ENCODE results near the gene AXL.

DNA sequence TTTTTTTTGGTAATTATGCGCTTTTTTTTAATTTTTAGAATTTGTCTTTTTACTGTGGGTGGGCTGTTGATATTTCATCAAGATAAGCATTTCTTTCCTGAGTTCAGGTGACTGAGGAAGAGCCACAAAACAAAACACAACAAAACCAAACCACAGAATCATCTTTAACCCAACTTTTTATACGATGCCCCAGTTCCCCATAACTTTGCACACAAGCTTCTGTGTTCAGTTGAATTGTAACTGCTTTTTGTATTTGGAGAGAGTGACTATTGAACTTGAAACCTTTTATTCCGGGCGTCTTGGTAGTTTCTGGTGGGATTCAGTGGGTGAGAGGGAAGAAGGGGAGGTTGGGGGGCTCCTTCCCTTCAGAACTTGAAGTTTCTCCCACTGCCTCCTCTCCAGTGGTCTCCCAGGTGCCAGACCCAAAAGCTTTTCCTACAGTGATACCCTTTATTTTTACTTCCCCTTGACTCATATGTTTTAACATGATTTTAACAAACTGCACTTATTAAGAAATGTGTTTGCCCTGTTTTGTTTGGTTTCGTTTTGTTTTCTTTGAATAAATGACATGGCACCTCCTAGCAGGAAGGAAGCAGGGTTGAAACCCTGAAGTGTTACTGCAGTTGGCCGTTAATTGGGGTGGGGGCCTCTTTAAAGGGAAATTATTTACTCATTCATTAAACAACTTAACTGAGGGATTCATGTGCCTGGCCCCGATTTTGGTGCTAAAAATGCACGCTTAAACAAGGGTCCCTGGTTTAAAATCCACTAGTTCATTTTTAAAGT is 88.3 kb downstream of the AXL start:
- no peak for TF ChIP-seq NCOA2 (CRISPR knock-in tag; IDR thresholded peaks at IDR 0.05)
- TF ChIP-seq, protein P1, sequence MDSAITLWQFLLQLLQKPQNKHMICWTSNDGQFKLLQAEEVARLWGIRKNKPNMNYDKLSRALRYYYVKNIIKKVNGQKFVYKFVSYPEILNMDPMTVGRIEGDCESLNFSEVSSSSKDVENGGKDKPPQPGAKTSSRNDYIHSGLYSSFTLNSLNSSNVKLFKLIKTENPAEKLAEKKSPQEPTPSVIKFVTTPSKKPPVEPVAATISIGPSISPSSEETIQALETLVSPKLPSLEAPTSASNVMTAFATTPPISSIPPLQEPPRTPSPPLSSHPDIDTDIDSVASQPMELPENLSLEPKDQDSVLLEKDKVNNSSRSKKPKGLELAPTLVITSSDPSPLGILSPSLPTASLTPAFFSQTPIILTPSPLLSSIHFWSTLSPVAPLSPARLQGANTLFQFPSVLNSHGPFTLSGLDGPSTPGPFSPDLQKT (CRISPR knock-in tag; IDR thresholded peaks at IDR 0.05; ENCODE audit: borderline replicate concordance), result no peak
- TF ChIP-seq, protein P2, sequence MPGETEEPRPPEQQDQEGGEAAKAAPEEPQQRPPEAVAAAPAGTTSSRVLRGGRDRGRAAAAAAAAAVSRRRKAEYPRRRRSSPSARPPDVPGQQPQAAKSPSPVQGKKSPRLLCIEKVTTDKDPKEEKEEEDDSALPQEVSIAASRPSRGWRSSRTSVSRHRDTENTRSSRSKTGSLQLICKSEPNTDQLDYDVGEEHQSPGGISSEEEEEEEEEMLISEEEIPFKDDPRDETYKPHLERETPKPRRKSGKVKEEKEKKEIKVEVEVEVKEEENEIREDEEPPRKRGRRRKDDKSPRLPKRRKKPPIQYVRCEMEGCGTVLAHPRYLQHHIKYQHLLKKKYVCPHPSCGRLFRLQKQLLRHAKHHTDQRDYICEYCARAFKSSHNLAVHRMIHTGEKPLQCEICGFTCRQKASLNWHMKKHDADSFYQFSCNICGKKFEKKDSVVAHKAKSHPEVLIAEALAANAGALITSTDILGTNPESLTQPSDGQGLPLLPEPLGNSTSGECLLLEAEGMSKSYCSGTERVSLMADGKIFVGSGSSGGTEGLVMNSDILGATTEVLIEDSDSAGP (CRISPR knock-in tag; IDR thresholded peaks at IDR 0.05; ENCODE audit: borderline replicate concordance), result no peak

Data from HepG2 (cell line).